HG03442 (cell line): ENCODE measurements around the gene UQCRC1.

Experiments used
- ATAC-seq: cut with Tn5 transposase; IDR thresholded peaks from one replicate; pipeline ENCODE4 v1.9.1; 2021; ENCODE audit warnings: mild to moderate bottlenecking, moderate library complexity; ENCODE audit not compliant: unreplicated experiment

Gene UQCRC1

DNA sequence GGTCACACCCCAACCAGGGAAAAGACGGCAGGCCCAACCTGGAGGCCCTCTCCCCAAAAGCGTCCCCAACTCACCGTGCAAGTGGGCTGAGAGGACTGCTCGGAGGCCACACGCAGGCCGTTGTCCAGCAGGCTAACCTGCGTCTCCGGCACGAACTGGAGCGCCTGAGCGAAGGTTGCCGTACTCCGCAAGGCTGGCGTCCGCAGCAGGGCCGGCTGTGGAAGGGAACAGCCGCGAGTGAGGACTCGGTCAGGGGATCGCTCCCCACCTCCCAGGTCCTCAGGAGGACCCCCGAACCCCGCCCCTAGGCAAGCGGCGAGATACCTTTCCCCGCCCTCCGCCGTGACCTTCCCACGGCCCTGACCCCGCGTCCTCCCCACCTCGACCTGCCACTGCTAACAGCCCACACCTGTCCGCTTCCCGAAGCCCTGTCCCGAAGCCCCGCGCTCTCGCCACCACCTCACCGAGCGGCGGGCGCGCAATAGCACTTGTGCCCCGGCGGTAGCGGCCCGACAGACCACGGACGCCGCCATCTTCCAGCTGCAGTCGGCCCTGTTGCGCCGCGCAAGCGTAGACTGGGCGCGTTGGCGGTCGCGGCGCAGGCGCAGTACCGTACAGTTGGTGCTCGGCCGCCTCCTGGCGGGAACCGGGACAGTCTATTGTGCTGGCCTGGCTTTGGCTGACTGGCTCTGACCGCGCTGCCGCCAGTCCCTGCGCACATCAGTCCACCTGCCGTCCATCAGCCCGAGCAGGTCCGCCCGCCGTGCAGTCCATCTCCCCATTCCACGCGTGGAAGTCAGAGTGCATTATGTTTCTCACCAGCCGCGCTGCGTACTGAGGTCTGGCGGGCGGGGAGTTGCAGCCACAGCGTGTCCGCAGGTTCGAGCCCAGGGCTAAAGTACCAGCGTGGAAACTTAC, at the start of gene UQCRC1:
Gene UQCRC1 (minus strand): TSS at position 559 of the 918 bp plus-strand sequence. CDS start 26 bp downstream, at position 533.
- ATAC-seq, result peak; percentile 94

DNA sequence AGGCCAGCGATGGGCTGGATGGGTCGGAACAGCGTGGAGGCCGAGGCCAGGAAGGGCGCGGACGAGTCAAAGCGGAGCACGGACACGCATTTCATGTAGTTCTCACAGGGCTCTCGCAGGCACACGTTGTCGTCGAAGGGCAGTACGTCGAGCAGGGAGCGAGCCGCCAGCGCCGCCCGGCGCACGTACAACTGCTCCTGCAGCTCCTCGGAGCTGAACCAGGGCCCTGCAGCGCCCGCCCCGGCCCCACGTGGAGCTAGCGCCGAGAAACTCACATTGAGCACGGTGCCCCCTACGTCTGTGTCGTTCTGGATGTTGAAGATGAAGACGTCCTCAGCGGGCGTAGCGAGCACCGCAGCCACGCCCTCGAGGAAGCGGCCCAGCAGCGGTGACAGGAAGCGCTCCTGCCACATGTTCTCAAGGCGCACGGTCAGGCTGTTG, 47.4 kb upstream of the UQCRC1 start:
- no peak for ATAC-seq

DNA sequence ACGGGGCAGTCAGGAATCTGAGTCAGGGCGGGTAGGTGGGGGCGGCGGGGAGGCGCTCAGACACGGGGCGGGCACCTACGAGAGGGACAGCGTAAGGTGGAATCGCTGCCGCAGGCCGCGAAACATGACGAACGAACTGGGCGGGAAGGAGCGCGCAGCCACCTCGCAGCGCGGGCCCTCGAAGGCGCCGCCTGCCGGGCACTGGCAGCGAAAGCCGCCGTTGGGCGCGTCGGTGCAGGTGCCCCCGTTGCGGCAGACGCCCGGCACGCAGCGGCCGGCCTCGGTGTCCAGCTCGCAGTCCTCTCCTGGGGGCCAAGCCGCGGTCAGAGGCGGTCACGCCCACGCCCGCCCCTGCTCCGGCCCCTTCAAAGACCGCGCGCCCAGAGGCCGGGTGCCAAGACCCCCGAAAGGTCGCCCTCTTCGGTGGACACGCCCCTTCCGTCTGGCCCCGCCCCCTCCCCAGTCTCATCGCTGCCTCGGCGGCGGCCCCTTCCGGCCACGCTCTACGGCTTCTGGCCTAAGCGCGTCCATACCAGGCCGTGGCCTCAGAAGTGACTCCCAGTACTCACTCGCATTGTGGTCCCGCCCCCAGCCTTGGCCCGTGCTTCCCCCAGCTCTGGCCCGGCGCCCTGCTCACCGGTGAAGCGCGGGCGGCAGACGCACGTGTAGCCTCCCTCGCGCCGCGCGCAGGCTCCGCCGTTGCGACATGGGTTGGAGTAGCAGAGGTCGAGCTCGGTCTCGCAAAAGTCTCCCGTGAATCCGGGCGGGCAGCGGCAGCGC, 46.8 kb upstream of the UQCRC1 start:
- ATAC-seq, result peak; percentile 49

- ATAC-seq, result no peak
These were observed 46.2 kb upstream of the UQCRC1 start for GRCh38 chr3:48655606-48656005.

DNA sequence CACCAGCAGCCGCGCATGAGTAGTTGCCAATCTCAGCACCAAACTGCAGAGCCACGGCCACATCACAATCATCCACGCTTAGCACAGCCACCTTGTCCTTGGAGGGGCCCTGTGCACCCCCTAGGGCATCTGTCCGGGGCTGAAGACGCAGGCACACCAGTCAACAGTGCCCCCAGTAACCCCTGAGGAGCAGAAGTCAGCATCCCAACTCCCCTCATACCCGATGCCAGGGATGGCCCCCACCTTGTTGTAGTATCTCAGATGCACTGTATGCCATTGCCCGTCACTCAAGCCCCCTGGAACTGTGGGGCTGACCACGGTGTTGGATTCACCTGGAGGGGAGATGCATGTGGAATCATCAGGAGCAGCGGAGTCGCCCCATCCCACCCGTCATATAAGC, 45.6 kb upstream of the UQCRC1 start:
- no peak for ATAC-seq

GRCh38 chr3:48652923-48653715, 43.7 kb upstream of the UQCRC1 start:
- no peak for ATAC-seq

- ATAC-seq, result no peak
These were observed 42.3 kb upstream of the UQCRC1 start for GRCh38 chr3:48651771-48652170.

DNA sequence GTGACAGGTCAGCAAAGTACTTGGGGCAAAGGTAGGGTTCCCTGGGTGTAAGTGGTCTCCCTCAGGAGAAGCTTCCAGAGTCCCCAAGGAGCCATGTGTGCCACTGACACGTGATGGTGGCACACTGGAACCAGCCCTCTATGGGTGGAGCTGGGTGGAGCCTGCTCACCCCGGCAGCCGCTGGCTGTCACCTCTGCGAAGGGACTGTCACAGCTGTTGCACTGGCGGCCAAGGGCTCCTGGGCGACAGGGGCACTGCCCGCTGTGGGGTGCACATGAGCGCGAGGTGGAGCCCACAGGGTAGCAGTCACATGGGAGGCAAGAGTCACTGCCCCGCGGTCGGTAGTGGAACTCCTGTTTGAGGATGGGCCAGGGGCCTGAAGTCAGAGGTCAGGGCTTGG, 41.3 kb upstream of the UQCRC1 start:
- no peak for ATAC-seq

- no peak for ATAC-seq
These were observed 38.9 kb upstream of the UQCRC1 start for GRCh38 chr3:48648188-48648850.

DNA sequence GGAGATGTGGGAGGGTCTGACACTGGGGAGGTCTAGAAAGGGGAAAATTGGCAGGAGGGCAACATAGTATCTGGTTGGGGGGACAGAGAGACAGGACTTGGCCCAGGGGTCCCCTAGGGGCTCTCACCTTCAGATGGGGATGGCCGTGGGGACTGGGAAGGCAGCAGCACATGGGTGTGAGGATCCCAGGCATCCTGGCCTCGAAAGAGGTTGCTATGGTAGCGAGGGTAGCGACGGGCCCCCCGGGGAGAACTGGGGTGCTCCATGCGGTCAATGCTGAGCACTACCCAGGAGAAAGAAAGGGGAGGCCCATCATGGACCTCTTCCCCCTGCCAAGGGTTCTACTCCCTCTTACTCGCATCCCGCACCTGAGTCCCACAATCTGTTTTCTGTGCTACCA, 38.3 kb upstream of the UQCRC1 start:
- no peak for ATAC-seq

DNA sequence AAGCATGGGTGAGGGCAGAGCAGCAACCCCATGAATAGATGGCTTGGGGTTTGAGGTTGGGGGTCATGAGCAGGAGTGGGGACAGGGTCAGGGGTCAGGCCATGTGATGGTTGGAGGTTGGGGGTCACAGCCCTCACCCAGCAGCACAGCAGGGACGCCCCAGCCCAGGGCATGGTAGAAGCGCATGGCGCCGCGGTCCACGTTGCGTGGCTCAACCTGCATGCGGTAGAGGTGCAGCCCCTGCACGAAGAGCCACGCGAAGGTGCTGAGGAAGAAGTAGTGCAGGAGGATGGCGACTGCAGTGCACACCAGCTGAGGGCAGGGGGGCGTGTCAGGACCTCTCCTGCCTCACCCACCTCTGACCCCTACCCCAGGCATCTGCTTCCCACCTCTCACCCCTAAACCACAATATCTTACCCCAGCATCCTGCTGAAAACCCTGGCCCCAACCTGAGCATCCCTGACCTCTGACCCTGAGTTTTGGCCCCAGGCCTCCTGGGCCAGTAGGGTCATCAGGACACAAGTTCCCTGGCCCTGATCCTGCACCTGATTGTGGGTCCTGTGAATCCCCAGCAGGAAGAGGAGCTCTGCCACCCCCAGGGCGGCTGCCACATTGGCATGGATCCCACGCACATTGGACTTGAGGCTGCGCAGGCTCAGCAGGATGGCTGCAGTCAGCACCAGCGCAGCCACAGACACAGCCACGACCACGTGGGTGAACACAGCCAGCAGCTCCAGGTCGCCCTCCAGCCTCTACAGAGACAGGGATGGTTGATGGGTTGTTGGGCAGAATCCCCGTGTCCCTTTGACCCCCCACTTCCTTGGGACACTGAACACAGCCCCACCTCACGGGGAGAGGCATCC, 35.7 kb upstream of the UQCRC1 start:
- ATAC-seq, result no peak

- ATAC-seq, result no peak
These were observed 33.2 kb upstream of the UQCRC1 start for GRCh38 chr3:48642605-48643004.

- no peak for ATAC-seq
These were observed 31.9 kb upstream of the UQCRC1 start for GRCh38 chr3:48641396-48641795.

- no peak for ATAC-seq
These were observed 30.6 kb upstream of the UQCRC1 start for GRCh38 chr3:48639944-48640606.

GRCh38 chr3:48637305-48637704, 27.9 kb upstream of the UQCRC1 start:
- ATAC-seq, result no peak

DNA sequence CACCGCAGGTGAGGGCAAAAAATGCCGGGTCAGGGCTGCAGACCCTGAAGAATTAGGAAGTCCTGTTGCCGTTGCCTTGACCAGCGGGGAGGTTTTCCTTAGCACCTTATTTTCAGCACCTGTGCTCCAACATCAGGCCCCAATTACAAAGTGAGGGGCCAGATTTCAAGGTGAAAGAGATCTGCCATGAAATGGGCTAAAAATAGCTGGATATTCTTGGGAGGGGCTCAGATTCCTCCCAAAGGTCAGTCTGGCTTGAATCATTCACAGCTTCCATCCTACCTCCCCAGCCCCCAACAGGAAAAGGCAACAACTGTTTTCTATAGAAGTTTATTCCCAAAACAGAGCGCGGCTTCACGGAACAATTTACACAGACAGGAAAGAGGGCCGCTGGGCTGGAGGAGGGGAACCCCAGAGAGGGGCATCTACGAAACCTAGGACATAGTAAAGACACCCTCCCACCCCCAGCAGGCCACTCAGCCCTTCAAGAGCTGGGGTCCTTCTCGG, 26.8 kb upstream of the UQCRC1 start:
- no peak for ATAC-seq

DNA sequence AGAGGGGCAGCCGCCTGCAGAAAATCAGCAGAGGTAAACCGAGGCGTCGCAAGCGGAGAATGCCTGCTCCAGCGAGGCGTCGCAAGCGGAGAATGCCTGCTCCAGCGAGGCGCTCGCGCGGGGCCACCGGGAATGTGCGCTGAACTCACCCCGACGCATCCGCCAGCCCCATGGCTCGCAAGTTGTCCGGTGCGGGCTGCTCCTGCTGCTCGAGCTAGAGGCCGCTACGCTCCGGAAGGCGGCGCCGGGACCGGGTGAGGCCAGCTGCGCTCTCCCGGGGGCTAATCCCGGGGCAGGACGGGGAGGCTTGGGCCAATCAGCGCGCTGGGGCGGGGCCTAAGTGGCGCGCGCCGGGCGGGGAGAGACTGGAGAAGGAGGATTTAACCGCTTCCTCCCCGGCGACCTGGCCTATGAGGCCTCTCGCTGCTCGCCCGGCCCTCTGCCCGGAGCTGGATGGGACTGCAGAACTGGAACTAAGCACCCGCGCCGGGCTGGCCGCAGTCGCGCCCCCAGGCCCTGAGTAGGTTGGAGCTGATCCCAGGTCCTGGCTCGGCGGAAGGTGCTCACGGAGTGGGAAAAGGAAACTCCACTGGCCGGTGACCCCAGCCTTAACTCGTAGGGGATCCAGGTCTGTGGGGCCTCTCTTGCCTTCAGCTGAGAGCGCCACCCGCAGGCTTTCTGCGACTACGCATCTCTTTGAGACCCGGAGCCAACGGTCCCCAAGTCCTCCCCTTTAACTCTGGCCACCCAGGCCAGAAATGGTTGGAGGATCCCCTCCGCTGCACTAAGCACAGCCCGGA, 26.0 kb upstream of the UQCRC1 start, which contains the start of gene SLC26A6:
Gene SLC26A6 (minus strand): TSS at position 240 of the 800 bp plus-strand sequence. CDS start 68 bp downstream, at position 172.
- peak; percentile 89 for ATAC-seq
